ENCODE data around the gene HMX3. TPM values are rescaled to one million over a fixed set of nuclear protein-coding genes. Genes with fewer than 3 reads are reported as not detected.

HMX3 gene
- total and polyA plus RNA-seq, 2 of the 13 experiments (the other 11 are each of a cell fraction or from before 2014, with no cell fraction given): not detected

GRCh38 chr10:123154092-123154710 is 18.4 kb downstream of the HMX3 start, which contains the start of gene BUB3 (continued):
- TF ChIP-seq ZNF318 (CRISPR knock-in tag; IDR thresholded peaks at IDR 0.05) (no peak), TRIM24 (CRISPR knock-in tag; IDR thresholded peaks at IDR 0.05) (no peak), SNAPC2 (CRISPR knock-in tag; IDR thresholded peaks at IDR 0.05) (no peak), ZNF431 (CRISPR knock-in tag; IDR thresholded peaks at IDR 0.05; ENCODE audit: borderline replicate concordance, low read depth) (no peak; the same call in 1 of the 2 replicates), FOXJ3 (CRISPR knock-in tag; IDR thresholded peaks at IDR 0.05; ENCODE audit: borderline replicate concordance) (no peak), PLRG1 (conservative IDR thresholded peaks at IDR 0.05) (no peak), ZFP1 (CRISPR knock-in tag; IDR thresholded peaks at IDR 0.05) (no peak; the same call in 1 of the 2 replicates), THYN1 (CRISPR knock-in tag; IDR thresholded peaks at IDR 0.05; ENCODE audit: borderline replicate concordance, low read depth) (no peak), MTF2 (CRISPR knock-in tag; IDR thresholded peaks at IDR 0.05; ENCODE audit: borderline replicate concordance) (no peak), ZSCAN12 (CRISPR knock-in tag; IDR thresholded peaks at IDR 0.05) (no peak), ZHX2 (IDR thresholded peaks at IDR 0.05; ENCODE audit: low read depth) (peak; percentile 36; the same call in 1 of the 2 replicates), ZHX2 (CRISPR knock-in tag; IDR thresholded peaks at IDR 0.05; ENCODE audit: borderline replicate concordance) (no peak), CC2D1A (CRISPR knock-in tag; IDR thresholded peaks at IDR 0.05) (0 out of 2 replicates have a peak, but pooled peaks have one; percentile 51), ELF3 (CRISPR knock-in tag; IDR thresholded peaks at IDR 0.05) (peak; percentile 54), ZNF615 (CRISPR knock-in tag; IDR thresholded peaks at IDR 0.05; ENCODE audit: borderline replicate concordance) (peak; percentile 49; the same call in 1 of the 2 replicates), CEBPB (IDR thresholded peaks at IDR 0.05; ENCODE audit: borderline replicate concordance, low read depth, low read length) (no peak), SATB2 (CRISPR knock-in tag; IDR thresholded peaks at IDR 0.05) (no peak)
